Inferior parietal cortex (tissue), 1 donor: ENCODE measurements around the gene PARD3B.

Experiments used
- DNase-seq: peaks from one replicate; pipeline ENCODE4 v3.0.0-alpha.2; 2016; ENCODE audit errors: extremely low spot score

PARD3B gene

GRCh38 chr2:205561441-205561840, 1016.2 kb downstream of the PARD3B start:
- no peak for DNase-seq

DNA sequence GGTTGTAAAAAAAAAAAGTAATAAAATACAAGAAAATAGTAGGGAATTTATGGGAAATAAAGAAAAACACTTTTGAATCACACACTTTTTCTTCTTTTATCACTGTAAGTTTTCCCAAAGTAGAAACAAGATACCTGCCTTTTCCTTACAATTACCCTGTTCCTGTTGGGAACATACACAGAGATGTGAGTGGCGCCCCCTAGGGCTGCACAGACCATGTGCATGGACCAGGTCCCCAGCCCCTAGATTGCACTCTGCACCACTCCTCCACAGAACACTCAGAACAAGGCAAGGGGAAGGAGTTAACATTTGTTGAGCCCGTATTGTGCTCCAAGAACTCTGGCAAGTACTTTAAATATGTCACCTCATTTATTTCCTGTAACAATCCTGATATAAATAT, 1018.4 kb downstream of the PARD3B start:
- DNase-seq, result no peak

- no peak for DNase-seq
Measured at GRCh38 chr2:205564346-205565141, 1019.3 kb downstream of the PARD3B start.

- DNase-seq, result no peak
Measured at GRCh38 chr2:205565142-205565522, 1019.9 kb downstream of the PARD3B start.

DNA sequence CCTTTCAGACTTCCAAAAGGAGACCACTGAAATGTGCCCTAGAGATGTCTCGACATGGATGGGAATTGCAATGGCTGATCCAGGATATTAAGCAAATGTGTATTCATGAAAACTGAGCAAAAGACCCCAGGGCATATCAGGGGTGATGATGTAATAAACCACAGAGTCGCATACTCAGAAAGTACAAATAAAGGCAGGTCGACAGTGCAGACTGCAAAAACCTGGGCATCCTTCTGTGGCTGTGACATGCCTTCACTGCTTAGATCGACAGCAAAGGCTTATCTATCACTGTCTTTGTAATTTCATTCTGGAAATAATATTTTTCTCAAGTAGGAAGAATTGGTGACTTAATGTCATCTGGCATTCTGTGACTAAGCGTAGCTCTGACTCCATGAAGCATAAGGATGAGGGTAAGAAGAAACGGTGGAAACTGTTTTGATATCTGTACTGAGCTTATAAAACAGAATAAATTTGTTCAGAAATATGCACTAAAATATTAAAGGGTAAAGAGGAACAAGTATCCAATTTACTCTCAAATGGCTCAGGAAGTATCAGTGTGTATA, 1021.4 kb downstream of the PARD3B start:
- DNase-seq, result no peak

- DNase-seq, result no peak
Measured at GRCh38 chr2:205568620-205569019, 1023.3 kb downstream of the PARD3B start.

DNA sequence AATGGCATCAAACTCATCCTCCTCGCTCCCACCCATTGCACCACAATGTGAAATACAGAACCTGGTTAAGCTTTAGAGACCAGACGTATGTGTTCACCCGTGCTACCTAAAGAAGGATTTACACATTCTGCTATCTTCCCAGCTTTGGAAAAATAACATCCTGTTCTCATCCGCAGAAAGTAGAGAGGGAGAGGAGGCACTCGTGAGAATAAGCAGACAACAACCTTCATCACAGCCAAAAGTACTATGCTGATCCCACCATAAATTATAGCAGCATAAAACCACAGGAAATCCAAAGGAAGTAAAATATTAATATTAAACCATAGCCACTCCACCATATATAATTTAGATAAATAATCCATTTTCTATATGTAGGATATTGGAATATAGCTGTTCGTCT, 1025.4 kb downstream of the PARD3B start:
- DNase-seq, result no peak

DNA sequence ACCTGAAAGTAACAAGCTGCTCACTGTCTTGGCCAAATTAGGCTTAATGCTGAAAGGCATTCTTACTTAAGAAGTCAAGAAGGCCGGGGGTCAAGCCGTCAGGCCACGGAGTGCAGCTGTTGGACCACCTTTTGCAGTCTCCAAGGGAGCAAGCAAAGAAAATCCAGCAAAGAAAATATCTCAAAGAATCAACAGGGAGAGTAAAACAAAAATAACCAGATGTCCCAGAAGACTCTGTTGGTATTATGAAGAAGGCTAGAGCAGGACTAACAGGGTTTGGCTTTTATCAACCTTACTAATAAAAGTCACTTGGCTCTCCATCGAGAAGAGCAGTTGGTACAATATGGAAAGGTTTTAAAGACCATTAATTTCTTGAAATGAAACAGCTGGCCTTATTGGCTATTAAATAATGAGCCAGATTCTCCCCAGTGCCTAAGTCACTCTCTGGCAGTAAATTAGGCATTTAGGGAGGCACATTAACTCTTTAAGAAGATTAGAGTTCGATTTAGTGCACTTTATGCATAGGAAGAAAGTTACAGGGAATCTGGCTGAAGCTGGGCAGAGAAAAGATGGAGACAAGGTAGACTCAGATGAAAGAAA, 1026.2 kb downstream of the PARD3B start:
- no peak for DNase-seq

DNA sequence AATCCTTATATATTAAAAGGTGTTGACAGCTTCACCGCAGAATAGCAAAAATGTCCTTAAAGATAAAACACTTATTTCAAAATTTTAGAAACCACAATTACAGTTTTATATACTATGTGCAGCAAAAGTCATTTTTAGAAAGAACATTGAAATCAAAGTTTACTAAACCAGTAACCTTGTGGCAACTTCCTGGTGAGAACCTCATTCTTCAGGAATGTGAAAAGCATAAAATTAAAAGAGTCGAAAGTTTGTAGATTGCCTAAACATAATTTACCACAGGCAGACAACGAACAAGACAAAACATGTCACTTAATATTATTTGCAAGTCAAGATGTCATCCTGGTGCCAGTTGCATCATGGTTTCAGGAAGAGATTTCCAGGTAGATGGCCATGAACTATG, 1028.7 kb downstream of the PARD3B start:
- no peak for DNase-seq

- DNase-seq, result no peak
Measured at GRCh38 chr2:205579335-205579734, 1034.1 kb downstream of the PARD3B start.

DNA sequence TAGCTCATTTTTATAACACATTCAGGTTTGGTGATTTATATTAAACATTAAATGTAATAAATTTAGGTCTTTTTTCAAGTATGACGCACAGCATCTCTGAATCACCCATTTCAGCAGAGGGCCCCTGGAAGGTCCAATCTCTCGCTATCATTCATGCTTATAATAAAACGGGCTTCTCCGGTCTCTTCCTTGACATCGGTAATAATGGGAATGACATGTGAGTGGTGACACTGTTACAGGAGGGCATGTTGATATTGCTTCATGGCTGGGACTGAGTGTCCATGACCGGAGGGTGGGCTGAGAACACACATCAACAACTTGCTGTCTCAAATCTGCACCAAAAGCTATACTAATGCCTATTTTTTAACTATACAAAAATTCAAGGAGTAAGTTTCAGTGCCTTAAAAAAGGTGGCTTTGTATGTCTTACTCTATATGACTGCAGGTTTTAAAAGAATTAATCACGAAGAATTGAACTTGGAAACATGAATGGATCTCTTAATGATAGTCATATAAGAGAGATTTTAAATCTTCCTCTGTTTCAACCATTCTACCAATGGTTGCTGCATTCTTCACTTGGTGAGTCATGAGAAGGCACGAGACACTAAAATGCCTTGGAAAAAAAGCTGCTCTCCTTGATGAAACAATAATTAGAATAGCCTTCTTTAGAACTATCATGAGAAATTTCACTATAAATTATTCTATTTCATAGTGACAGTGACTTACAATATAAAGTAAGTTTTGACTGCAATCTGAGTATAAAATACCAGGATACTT, 1035.1 kb downstream of the PARD3B start:
- DNase-seq, result no peak

DNA sequence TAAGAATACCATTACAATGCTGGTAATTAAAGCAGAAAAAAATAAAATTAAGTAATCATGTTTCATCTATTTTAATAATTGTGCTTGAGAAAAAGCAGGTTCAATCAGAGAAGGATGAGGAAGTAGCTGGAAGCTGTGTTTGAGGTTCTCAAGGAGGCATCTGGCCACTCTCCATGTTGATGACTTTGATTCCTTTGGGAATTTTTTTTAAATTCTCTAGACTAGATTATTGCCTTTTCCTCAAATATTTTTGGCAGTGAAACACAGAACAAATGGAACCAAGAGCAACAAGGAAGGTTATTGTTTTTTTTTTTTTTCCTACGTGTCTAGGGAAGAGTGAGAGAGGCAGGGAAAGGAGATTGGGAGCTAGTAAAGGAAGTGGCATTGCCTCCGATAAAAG, 1037.1 kb downstream of the PARD3B start:
- DNase-seq, result no peak

DNA sequence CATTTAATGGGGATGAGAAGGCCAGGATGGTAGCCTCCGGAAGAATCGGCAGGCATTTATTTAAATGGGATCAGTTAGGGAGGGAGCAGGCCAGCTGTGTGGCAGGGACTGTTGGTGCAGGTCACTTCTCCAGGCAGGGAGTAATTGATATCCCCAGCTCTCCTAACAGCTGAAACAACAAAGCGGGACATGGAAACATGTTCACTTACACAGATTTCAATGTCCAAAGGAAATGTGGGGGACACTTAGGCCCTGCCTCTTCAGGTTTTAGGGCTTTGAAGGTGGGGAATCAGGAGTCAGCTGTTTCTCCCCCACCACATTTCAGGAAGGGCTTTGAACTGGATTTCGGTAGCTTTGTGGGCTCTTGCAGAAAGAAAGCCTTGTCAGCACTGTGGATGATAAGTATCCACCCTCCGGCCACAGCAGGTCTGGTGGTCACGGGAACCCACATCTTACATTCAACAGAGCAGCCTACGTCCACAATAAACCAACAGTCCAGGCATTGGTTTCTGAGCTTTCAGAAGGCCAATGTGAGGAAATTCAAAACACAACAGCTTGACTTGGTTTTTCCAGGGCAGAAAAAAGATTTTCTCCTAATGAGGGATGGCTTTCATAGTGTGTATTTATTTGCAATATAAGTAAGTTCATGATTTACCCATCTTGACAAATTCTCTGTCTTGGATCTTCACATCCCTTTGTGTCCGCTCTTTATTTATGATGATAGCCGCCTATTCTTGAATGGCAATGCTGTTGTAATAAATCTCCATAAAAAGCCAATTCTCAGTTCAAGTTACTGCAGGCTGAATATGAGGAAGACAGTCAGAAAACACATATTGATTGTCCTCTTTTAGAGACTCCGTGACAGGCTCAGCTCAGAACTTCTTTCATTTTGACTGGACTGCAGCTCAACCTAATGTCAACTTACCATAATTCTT, 1040.4 kb downstream of the PARD3B start:
- no peak for DNase-seq

- no peak for DNase-seq
Measured at GRCh38 chr2:205586626-205587025, 1041.4 kb downstream of the PARD3B start.

DNA sequence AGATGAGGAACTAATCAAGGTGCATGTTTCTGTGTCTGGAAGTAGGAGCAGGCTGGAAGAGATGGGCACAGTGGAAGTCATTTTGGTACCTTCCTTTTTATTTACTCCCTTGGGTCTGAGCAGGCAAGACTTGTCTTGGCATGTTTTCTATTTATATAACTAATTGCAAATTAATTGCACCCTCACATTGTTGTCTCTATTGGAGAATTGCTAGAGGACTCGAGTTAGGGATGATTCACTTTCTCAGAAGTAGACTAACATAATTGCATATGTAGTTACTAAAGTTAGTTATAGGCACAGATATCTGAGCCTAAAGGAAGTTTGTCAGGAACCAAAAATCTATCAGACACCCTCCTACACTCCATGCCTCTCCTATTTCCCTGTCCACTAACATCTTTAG, 1044.2 kb downstream of the PARD3B start:
- no peak for DNase-seq

DNA sequence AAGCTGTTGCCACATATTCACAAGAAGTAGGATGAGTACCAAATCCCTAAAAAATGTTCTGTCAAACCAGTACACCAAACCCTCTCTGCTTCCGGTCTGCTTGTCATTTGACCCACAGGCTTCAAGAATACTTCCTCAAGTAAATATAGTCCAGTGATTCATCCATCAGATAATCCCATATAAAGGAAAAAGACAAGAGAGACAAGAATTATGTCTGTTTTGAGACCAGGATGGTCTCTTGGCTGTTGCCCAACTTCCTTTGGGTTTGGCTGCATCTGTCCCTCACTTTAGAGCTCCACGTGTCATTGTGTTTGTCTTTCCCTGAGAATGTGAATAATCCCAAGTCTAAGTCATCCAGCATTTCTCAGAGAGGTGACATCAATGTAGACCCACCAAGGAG, 1045.5 kb downstream of the PARD3B start:
- no peak for DNase-seq

GRCh38 chr2:205593891-205594290, 1048.6 kb downstream of the PARD3B start:
- no peak for DNase-seq

DNA sequence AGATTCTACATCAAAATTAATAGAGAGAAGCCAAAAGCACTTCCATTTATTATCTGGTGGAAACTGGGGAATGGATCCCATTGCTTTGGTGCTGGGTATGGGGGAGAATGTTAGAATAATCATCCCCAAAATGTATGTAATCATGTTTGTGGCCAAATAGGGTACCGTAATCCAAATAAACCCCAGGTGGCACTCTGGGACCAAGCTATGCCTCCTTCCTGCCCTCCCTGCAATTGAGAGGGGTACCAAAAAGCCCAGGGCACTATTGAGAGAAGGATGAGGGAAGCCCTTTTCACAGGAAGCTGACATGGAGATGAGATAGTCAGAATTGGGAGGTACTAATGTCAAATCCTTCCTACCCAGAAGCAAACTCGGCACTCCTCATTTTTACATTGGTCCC, 1051.3 kb downstream of the PARD3B start:
- DNase-seq, result no peak

- DNase-seq, result no peak
Measured at GRCh38 chr2:205605638-205606304, 1060.5 kb downstream of the PARD3B start.

GRCh38 chr2:205607146-205607545, 1061.9 kb downstream of the PARD3B start:
- no peak for DNase-seq

GRCh38 chr2:205609113-205609512, 1063.8 kb downstream of the PARD3B start:
- no peak for DNase-seq
